Endodermal cell (in vitro differentiated cells): ENCODE results near the gene HNRNPA3. TPM values are rescaled to one million over a fixed set of nuclear protein-coding genes. Genes with fewer than 3 reads are reported as not detected.

Source experiments
- DNase-seq: peaks from one replicate; pipeline ENCODE4 v3.0.0-alpha.2; 2017
- H3K27ac ChIP-seq: 2 replicates; pipeline ENCODE4 v1.5.1; 2013; ENCODE audit warnings: mild to moderate bottlenecking, low read depth, low read length, moderate library complexity
- H3K27me3 ChIP-seq: 2 replicates; pipeline ENCODE4 v1.6.1; 2013; ENCODE audit warnings: mild to moderate bottlenecking, low read length, moderate library complexity; ENCODE audit not compliant: insufficient read depth, control insufficient read depth, poor library complexity, severe bottlenecking
- H3K36me3 ChIP-seq: 2 replicates; pipeline ENCODE4 v1.7.0; 2013; ENCODE audit warnings: mild to moderate bottlenecking, low read length, moderate library complexity; ENCODE audit not compliant: control insufficient read depth, insufficient read depth
- H3K4me1 ChIP-seq: one replicate; pipeline ENCODE4 v1.7.0; 2013; ENCODE audit warnings: low read length; ENCODE audit not compliant: control insufficient read depth, insufficient read depth
- H3K4me3 ChIP-seq: 2 replicates; pipeline ENCODE4 v1.5.1; 2013; ENCODE audit warnings: mild to moderate bottlenecking, low read length, moderate library complexity
- H3K9ac ChIP-seq: 2 replicates; pipeline ENCODE4 v1.6.1; 2013; ENCODE audit warnings: mild to moderate bottlenecking, low read length, moderate library complexity; ENCODE audit not compliant: poor library complexity, severe bottlenecking; ENCODE audit errors: extremely low read depth
- H3K9me3 ChIP-seq: 2 replicates; pipeline ENCODE4 v1.6.1; 2013; ENCODE audit warnings: mild to moderate bottlenecking, low read length, moderate library complexity; ENCODE audit not compliant: control insufficient read depth
- H3K27ac Mint-ChIP-seq: 2 replicates; pipeline ENCODE4 v1.8.0; 2020; ENCODE audit warnings: mixed read lengths
- H3K27me3 Mint-ChIP-seq: 2 replicates; pipeline ENCODE4 v1.8.0; 2021; ENCODE audit warnings: mild to moderate bottlenecking, mixed read lengths; ENCODE audit not compliant: insufficient read depth
- H3K36me3 Mint-ChIP-seq: 2 replicates; pipeline ENCODE4 v1.8.0; 2020; ENCODE audit warnings: low read depth, mixed read lengths
- H3K4me1 Mint-ChIP-seq: 2 replicates; pipeline ENCODE4 v1.8.0; 2020; ENCODE audit warnings: mixed read lengths
- H3K4me3 Mint-ChIP-seq: 2 replicates; pipeline ENCODE4 v1.8.0; 2020; ENCODE audit warnings: mild to moderate bottlenecking, moderate library complexity, mixed read lengths
- H3K9me3 Mint-ChIP-seq: 2 replicates; pipeline ENCODE4 v1.8.0; 2020; ENCODE audit warnings: mild to moderate bottlenecking, mixed read lengths
- WGBS, 2 experiments: methylation state at CpG; one replicate each; pipeline versions ENCODE4 v1.1.5 to v1.1.7; 2013; ENCODE audit warnings: missing lambda C conversion rate in 2 of 2, mixed read lengths in 1 of 2; ENCODE audit not compliant: insufficient coverage in 1 of 2, insufficient read length in 1 of 2; 5-methylcytosine and 5-hydroxymethylcytosine counted together
- total RNA-seq, 2 donors: library from RNA; stranded (reverse); fragmentation: NEBNext Ultra II Directional in 1 of 2; extraction: Animal tissue kit (Norgen Biotek cat#: 25700) in 1 of 2; gene quantifications; 2 replicates in 1 of 2; 3 replicates in 1 of 2; pipeline ENCODE4 v1.2.1, GENCODE V29; 2021
- TF ChIP-seq, protein P1 (sequence below): fragments of 200-600 bp; sonication (generic); conservative IDR thresholded peaks from 2 replicates; pipeline ENCODE4 v1.5.0; 2021; ENCODE audit warnings: antibody characterized with exemption, mild to moderate bottlenecking

Gene HNRNPA3
- total RNA-seq, 2 donors from 2014 or later, result 323 to 413 TPM

DNA sequence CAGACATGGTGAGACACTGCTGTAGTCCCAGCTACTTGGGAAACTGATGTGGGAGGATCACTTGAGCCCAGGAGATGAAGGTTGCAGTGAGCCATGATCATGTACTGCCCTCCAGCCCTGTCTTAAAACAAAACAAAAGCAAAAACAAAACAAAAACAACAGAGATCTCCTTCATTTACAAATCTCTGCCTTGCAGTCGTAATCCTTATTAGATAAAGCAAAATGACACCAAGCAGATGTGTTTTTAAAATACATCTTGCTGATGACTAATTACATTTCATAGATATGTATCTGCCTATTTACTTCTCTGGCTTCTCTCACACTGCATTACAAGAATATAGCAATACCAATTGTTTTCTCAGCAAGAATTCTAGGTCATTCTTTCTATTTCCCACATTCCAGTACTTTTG, 29.1 kb downstream of the HNRNPA3 start:
- TF ChIP-seq, protein P1, sequence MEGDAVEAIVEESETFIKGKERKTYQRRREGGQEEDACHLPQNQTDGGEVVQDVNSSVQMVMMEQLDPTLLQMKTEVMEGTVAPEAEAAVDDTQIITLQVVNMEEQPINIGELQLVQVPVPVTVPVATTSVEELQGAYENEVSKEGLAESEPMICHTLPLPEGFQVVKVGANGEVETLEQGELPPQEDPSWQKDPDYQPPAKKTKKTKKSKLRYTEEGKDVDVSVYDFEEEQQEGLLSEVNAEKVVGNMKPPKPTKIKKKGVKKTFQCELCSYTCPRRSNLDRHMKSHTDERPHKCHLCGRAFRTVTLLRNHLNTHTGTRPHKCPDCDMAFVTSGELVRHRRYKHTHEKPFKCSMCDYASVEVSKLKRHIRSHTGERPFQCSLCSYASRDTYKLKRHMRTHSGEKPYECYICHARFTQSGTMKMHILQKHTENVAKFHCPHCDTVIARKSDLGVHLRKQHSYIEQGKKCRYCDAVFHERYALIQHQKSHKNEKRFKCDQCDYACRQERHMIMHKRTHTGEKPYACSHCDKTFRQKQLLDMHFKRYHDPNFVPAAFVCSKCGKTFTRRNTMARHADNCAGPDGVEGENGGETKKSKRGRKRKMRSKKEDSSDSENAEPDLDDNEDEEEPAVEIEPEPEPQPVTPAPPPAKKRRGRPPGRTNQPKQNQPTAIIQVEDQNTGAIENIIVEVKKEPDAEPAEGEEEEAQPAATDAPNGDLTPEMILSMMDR, result no peak
- peaks cover 37% of the 10 kb centered on the region for H3K4me1 Mint-ChIP-seq
- WGBS, 2 experiments, result 60 to 96% methylated on average over 1 of the region's 1 CpG
- H3K9me3 Mint-ChIP-seq, result no peaks in the 10 kb centered on the region
- Histone ChIP-seq H3K36me3 (peaks cover 11% of the 10 kb centered on the region), H3K9me3 (no peaks in the 10 kb centered on the region), H3K27ac (no peak overlapping the region), H3K4me1 (peaks cover 8% of the 10 kb centered on the region), H3K9ac (no peak overlapping the region), H3K4me3 (no peak overlapping the region), H3K27me3 (no peaks in the 10 kb centered on the region)
- H3K27me3 Mint-ChIP-seq, result no peaks in the 10 kb centered on the region
- no peak overlapping the region for H3K4me3 Mint-ChIP-seq
- H3K27ac Mint-ChIP-seq, result peak overlapping the region; percentile 69
- H3K36me3 Mint-ChIP-seq, result peaks cover 5% of the 10 kb centered on the region
- DNase-seq, result no peak

DNA sequence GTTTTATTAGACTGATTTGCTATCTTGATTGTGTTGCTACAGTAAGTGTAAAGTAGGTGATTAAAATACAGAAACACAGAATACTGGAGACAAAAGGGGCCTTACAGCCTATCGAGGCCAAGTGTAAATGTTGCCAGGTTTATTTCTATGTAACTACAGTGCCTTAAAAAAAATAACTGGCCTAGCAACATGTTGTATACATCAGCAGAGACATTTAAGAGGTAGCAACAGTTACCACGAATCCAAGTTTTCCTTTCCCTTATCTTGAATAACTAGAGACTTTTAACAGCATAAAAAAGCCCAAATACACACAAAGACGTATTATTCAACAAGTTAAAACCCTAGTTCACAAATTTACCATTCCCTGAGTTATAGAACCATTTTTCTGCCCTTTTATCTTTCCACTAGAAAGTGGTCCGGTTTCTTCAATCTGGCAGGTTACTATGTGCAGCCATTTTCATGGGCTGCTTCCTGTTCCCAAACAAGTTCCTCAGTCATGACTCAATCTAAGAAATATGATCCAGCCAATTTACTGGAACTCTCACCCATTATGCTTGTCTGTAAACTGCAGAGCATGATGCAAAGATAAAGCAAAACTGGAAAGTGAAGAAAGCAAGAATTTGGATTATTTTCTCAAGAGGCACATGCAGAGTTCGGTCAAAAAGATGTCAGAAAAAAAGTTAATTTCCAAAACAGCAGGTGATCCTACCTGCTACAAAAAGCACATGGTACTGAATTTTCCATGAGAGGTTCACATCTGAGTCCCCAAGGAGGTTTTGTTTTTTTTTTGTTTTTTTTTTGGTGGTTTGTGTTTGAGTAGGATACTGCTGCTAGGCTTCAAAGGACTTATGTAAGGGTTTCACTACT, 29.8 kb downstream of the HNRNPA3 start:
- Histone ChIP-seq H3K4me3 (no peak overlapping the region), H3K9me3 (no peaks in the 10 kb centered on the region)

GRCh38 chr2:177243073-177243472, 30.5 kb downstream of the HNRNPA3 start:
- no peak overlapping the region for H3K4me3 Mint-ChIP-seq
- Histone ChIP-seq H3K27ac (no peak overlapping the region), H3K9ac (no peak overlapping the region), H3K9me3 (no peaks in the 10 kb centered on the region), H3K36me3 (peaks cover 11% of the 10 kb centered on the region), H3K4me3 (no peak overlapping the region), H3K4me1 (peaks cover 8% of the 10 kb centered on the region), H3K27me3 (no peaks in the 10 kb centered on the region)
- TF ChIP-seq, protein P1, result no peak
- H3K27me3 Mint-ChIP-seq, result no peaks in the 10 kb centered on the region
- H3K27ac Mint-ChIP-seq, result peak overlapping the region; percentile 69
- 94% methylated on average over 3 of the region's 3 CpGs; no CpG with 5 or more reads in 1 of the 2 experiments for WGBS, 2 experiments
- H3K9me3 Mint-ChIP-seq, result no peaks in the 10 kb centered on the region
- no peak for DNase-seq
- peaks cover 5% of the 10 kb centered on the region for H3K36me3 Mint-ChIP-seq
- H3K4me1 Mint-ChIP-seq, result peaks cover 37% of the 10 kb centered on the region

More for the DNA sequence above, 29.8 kb downstream of the HNRNPA3 start:
- peak overlapping the region; percentile 69 for H3K27ac Mint-ChIP-seq
- Histone ChIP-seq H3K27me3 (no peaks in the 10 kb centered on the region), H3K9ac (no peak overlapping the region), H3K36me3 (peaks cover 11% of the 10 kb centered on the region), H3K4me1 (peaks cover 8% of the 10 kb centered on the region), H3K27ac (peak overlapping the region; percentile 6)
- no peak for DNase-seq
- no peaks in the 10 kb centered on the region for H3K9me3 Mint-ChIP-seq
- 90 to 92% methylated on average over 5 of the region's 5 CpGs for WGBS, 2 experiments
- H3K27me3 Mint-ChIP-seq, result no peaks in the 10 kb centered on the region
- no peak overlapping the region for H3K4me3 Mint-ChIP-seq
- peaks cover 37% of the 10 kb centered on the region for H3K4me1 Mint-ChIP-seq
- H3K36me3 Mint-ChIP-seq, result peaks cover 5% of the 10 kb centered on the region
- TF ChIP-seq, protein P1, result no peak
